ENCODE data around the gene GPALPP1. TPM values are rescaled to one million over a fixed set of nuclear protein-coding genes. Genes with fewer than 3 reads are reported as not detected.

Gene GPALPP1
- total RNA-seq, 1 experiment from 2014 or later = 36.4 TPM

DNA sequence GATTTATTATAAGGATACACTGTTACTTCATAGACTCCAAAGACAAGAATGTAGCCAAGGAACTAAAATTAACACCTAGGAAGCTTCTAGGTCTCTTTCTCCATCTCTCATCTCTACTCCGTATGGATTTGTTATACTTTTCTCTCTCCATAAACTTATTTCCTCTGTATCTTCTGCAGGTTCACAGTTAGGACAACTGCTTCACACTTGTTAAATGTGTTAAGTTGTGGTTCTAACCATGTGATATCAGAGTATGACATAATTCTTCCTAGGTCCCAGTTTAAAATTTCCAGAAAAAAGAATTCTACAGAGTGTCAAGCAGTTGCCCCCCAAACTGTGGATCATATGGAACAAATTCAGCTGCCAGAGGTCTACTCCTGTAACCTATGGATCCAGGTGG lies 88.7 kb downstream of the GPALPP1 start:
- no TSS peak for BruUV-seq (replicated peaks)
- Histone ChIP-seq H3K9me2 (ENCODE audit: insufficient read depth) (no peaks in the 10 kb centered on the region), H3K4me2 (no peak overlapping the region), H3K27me3 (ENCODE audit: insufficient read depth, low read depth) (no peaks in the 10 kb centered on the region), H2AFZ (no peak overlapping the region), H3K4me3 (no peak overlapping the region), H3K27ac (no peak overlapping the region), H3K9me3 (ENCODE audit: insufficient read depth, low read depth) (no peaks in the 10 kb centered on the region), H3K79me2 (ENCODE audit: low read depth) (no peaks in the 10 kb centered on the region), H4K20me1 (ENCODE audit: insufficient read depth) (no peaks in the 10 kb centered on the region), H3K4me1 (replicated peaks; ENCODE audit: insufficient read depth) (0 out of 2 replicates have a peak, but pooled peaks cover 4% of the 10 kb centered on the region), H3K36me3 (ENCODE audit: low read depth) (no peaks in the 10 kb centered on the region), H3F3A (ENCODE audit: insufficient read depth, low read depth) (no peaks in the 10 kb centered on the region)
- CTCF ChIA-PET = no interaction called here
- no peak for DNase-seq
- POLR2A ChIA-PET (ENCODE audit: unreplicated experiment) = no interaction called here
- no peak for TF ChIP-seq EZH2 (IDR thresholded peaks at IDR 0.05; ENCODE audit: low read depth)
- TF ChIP-seq, protein P1, sequence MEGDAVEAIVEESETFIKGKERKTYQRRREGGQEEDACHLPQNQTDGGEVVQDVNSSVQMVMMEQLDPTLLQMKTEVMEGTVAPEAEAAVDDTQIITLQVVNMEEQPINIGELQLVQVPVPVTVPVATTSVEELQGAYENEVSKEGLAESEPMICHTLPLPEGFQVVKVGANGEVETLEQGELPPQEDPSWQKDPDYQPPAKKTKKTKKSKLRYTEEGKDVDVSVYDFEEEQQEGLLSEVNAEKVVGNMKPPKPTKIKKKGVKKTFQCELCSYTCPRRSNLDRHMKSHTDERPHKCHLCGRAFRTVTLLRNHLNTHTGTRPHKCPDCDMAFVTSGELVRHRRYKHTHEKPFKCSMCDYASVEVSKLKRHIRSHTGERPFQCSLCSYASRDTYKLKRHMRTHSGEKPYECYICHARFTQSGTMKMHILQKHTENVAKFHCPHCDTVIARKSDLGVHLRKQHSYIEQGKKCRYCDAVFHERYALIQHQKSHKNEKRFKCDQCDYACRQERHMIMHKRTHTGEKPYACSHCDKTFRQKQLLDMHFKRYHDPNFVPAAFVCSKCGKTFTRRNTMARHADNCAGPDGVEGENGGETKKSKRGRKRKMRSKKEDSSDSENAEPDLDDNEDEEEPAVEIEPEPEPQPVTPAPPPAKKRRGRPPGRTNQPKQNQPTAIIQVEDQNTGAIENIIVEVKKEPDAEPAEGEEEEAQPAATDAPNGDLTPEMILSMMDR (conservative IDR thresholded peaks at IDR 0.05) = no peak
- intact Hi-C loops (cut with micrococcal nuclease; ENCODE audit: unreplicated experiment) = no loop called here

Other genes with a start within 250 kb of the GPALPP1 start
- gene NUFIP1, start 67 bp upstream of the GPALPP1 start, total RNA-seq (2021) = 6.7 and 7.3 TPM in 2 replicates
- gene GTF2F2, start 131.0 kb downstream of the GPALPP1 start, total RNA-seq (2021) = 26.5 and 28.8 TPM in 2 replicates
- gene KCTD4, start 211.5 kb downstream of the GPALPP1 start, total RNA-seq (2021) = not detected in 2 replicates

Measured in PC-9 (cell line).